Gastrocnemius medialis (tissue), 4 donors: ENCODE measurements around the gene AGPAT3.

ENCODE experiments used
- POLR2A ChIP-seq, 2 donors: fragments of 450-650 bp; IDR thresholded peaks; one replicate each; pipeline ENCODE4 v1.6.1; 2017; ENCODE audit warnings: antibody characterized with exemption in 2 of 2, mild to moderate bottlenecking in 2 of 2, moderate library complexity in 2 of 2
- TF ChIP-seq, protein P1 (sequence below), 5 experiments: fragments of 450-650 bp in 3 of 5; fragments of 200-600 bp in 2 of 5; sonication (generic) in 2 of 5; IDR thresholded peaks in 4 of 5; conservative IDR thresholded peaks in 1 of 5; 1 replicate in 4 of 5; 2 replicates in 1 of 5; pipeline ENCODE4 v1.5.1; 2016 to 2019; ENCODE audit warnings: antibody characterized with exemption in 5 of 5, mild to moderate bottlenecking in 3 of 5, moderate library complexity in 3 of 5

- TF ChIP-seq, protein P1, sequence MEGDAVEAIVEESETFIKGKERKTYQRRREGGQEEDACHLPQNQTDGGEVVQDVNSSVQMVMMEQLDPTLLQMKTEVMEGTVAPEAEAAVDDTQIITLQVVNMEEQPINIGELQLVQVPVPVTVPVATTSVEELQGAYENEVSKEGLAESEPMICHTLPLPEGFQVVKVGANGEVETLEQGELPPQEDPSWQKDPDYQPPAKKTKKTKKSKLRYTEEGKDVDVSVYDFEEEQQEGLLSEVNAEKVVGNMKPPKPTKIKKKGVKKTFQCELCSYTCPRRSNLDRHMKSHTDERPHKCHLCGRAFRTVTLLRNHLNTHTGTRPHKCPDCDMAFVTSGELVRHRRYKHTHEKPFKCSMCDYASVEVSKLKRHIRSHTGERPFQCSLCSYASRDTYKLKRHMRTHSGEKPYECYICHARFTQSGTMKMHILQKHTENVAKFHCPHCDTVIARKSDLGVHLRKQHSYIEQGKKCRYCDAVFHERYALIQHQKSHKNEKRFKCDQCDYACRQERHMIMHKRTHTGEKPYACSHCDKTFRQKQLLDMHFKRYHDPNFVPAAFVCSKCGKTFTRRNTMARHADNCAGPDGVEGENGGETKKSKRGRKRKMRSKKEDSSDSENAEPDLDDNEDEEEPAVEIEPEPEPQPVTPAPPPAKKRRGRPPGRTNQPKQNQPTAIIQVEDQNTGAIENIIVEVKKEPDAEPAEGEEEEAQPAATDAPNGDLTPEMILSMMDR (IDR thresholded peaks at IDR 0.05 in 4 of 5, conservative IDR thresholded peaks at IDR 0.05 in 1 of 5) = no peak
- no peak for TF ChIP-seq POLR2A (IDR thresholded peaks at IDR 0.05)
Measured at GRCh38 chr21:43988506-43989230, 123.6 kb downstream of the AGPAT3 start.
